Stimulated activated CD8-positive, alpha-beta memory T cell treated with anti-CD3 and anti-CD28 coated beads, Interleukin-4, amount 100 ng/mL, for 1 hour (primary cell): ENCODE data around the gene NISCH.
A peak's percentile ranks its signal among the peaks of the same experiment; 100 is the strongest.
"Not testable (repeated sequence)": the region's sequence is repeated elsewhere in the genome, so short reads cannot be mapped to it uniquely, and the experiment has no call there.

Source experiments
- DNase-seq, 2 donors: peaks; one replicate each; pipeline ENCODE4 v3.0.0-alpha.2; 2020; ENCODE audit warnings: low read depth in 2 of 2, low spot score in 1 of 2

NISCH gene

DNA sequence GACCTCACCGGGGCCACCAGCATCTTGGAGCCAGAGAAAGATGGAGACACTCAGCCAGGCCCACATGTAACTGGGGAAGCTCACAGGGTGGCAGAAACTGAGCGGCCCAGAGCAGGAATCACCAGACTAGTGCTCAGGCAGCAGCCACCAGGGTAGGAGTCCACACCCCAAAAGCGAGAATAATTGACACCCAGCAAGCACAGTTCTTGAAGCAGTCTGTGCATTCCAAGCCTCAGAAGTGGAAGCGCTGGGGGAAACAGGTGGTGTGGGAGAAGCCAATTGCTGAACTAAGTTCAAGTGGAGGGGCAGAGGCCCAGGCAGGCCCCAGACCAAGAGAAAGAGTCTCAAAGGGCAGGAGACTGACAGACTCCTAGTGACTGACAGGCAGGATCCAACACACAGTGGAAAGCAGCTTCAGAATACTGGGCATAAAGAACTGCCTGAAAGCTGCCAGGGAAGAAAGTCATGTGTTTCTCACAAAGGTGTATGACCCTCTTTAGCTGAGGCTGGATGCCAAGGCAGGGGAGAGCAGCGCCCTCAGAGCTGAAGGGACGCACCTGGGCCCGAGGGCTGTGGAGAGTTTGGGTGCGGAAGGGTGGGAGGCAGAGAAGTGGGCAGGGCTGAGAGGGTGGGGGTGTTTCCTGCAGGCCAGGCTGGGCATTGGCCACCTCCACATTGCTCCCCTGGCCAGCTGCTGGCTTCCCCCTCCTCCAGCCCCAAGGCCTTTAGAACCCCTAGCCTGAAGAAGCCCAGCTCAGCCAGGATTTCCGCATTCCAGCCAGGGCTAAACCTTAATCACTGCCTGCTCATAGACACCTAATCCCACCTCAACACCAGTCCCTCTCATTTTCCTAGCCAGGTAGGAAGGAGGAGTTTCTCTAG is 70.5 kb downstream of the NISCH start:
- DNase-seq, result no peak

DNA sequence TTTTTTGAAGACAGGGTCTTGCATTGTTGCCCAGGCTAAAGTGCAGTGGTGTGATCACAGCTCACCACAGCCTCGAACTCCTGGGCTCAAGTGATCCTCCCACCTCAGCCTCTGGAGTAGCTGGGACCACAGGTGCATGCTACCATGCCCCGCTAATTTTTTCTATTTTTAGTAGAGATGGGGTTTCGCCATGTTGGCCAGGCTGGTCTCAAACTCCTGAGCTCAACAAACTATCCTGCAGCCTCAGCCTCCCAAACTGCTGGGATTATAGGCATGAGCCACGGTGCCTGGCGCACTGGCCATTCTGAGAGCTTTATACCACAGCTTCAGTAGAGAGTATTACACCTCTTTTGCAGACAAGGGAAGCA is 71.3 kb downstream of the NISCH start:
- DNase-seq, result not testable (repeated sequence)

DNA sequence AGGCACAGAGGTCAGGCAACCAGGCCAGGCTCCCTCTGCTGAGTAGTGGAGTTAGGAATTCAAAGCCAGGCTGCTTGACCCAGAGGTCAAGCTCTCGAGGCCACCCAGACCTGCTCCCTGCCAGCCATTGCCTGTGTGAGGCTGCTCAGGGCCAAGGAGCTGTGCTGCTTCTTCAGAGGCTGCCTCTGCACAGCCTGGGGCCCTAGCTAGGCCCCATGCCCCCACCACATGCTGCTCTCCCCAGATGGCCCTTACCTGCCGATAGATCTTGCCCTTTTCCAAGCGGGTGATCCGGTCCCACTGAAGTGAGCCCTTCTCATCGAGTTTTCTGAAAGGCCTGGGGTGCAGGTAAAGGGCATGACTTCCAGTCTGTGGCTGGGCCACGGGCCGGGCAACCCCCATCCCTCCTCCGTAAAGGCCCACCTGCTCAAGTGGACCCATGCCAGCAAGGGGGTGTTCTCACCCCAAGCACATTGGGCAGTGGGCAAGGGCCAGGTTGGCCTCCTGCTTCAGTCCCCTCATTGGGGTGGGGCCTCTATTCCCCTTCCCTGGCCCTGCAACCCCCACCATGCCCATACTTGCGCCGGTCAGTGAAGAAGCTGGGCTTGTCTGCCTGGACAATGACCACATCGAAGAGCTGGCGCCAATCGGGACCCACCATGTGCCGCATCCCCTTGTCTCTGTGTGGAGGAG is 71.8 kb downstream of the NISCH start:
- no peak for DNase-seq

- DNase-seq, result no peak
Observed at GRCh38 chr3:52527732-52528585, 72.6 kb downstream of the NISCH start.

- no peak for DNase-seq
Observed at GRCh38 chr3:52528586-52529375, 73.4 kb downstream of the NISCH start.

DNA sequence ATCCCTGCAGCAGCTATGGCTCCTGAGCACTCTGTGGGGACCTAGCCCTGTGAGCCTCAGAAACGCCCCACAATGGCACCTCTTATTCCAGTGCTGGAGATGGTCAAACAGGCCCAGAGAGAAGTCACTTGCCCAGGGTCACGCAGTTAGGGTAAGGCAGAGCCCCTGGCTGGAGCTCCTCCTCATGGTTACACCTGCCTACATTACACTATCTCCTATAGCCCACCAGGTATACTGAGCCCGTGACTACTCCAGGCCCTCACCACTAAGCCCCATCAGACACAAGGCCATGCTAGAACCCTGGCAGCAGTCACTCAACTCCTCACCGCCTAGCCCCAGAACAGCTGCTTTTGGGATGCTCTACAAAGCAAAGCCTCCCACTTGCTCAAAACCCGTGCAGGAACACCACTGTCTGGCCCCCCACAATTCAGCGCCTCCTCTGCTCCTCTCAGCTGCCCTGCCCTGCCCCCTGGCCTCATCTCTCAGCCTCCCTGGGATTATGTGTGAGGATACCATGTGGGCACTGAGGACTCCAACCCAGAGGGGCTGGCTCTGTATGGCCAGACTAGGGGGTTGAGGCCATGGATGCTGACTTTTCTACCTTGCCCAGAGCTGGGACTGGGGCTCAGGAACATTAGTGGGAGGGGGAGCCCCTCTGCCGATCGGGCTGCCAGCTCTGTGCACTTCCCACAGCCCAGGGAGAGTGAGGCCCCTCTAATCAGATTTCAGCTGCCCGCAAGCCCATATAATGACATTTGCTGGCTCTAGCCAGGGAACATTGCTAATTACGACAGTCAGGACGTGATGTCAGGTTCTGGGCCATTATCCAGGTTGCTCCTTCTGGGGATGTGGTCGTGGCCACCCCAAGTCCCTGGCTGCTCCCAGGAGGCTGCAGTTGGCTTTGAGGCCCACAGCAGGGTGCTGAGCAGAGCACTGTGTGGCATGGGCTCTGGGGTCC is 74.3 kb downstream of the NISCH start:
- no peak for DNase-seq

- DNase-seq, result no peak
Observed at GRCh38 chr3:52530918-52531826, 75.8 kb downstream of the NISCH start.

DNA sequence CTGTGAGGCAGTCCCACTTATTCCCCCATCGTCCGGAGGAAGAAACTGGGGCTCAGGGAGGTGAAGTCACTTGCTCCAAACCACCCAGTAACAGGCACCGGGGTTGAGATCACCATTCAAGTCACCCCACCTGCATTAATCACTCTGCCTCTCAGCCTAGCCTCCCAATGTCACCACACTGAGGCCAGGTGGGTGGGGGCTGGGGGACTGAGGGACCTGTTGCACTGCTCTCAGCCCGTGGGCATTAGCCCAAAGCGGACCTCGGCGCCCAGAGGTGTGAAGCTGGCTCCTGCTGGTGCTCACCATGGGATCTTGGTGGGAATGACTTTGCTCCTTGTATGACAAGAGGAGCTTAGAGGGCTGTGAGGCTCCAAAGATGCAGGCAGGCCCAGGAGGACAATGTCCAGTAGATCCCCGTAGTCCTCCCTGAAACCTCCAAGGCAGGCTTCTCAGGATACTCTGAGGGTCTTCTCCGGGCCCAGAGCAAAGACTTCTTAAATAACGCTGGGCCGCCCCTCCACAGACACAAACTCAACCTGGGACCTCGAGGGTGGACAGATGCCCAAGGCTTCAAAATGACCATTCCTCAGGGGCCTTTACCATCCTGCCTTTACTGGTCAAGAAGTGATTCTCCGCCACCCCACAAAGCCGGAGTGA is 76.6 kb downstream of the NISCH start:
- no peak for DNase-seq

- no peak for DNase-seq
Observed at GRCh38 chr3:52532517-52532837, 77.1 kb downstream of the NISCH start.

- DNase-seq, result no peak
Observed at GRCh38 chr3:52532838-52533622, 77.6 kb downstream of the NISCH start.

DNA sequence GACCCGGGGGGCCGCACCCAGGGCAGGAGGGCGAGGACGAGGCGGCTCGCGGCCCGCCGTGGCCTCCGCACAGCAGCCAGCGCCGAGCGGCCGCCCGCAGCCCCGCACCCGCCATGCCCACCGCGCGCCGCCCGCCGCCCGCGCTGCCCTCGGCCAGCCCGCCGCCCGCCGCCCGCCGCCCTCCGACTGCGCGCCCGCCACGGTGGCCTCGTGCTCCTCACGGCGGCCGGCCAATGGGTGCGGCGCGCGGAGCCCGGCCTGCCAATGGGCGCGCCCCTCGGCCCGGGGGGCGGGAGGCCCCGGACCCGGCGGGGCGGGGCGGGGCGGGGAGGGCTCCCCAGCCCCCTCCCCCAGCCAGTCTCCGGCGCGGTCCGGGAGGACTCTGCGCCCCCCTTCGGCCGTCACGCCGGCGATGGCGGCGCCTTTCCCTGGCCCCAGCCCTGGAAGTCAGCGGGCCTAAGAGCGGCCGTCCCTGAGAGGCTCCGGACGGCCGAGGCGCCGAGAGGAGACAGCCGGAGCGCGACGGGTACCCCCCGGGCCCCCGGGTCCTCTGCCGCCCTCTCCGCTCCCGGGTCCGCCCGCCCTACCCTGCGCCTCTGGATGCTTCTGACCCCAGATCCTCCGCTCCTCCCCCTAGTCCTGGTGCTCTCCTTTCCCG is 78.3 kb downstream of the NISCH start, which contains the start of gene NT5DC2:
Gene NT5DC2, minus strand, starts transcription at position 235 of the 658 bp plus-strand sequence. Its CDS starts 120 bp downstream, at position 115.
- DNase-seq, result peak; percentile 20 to 24

DNA sequence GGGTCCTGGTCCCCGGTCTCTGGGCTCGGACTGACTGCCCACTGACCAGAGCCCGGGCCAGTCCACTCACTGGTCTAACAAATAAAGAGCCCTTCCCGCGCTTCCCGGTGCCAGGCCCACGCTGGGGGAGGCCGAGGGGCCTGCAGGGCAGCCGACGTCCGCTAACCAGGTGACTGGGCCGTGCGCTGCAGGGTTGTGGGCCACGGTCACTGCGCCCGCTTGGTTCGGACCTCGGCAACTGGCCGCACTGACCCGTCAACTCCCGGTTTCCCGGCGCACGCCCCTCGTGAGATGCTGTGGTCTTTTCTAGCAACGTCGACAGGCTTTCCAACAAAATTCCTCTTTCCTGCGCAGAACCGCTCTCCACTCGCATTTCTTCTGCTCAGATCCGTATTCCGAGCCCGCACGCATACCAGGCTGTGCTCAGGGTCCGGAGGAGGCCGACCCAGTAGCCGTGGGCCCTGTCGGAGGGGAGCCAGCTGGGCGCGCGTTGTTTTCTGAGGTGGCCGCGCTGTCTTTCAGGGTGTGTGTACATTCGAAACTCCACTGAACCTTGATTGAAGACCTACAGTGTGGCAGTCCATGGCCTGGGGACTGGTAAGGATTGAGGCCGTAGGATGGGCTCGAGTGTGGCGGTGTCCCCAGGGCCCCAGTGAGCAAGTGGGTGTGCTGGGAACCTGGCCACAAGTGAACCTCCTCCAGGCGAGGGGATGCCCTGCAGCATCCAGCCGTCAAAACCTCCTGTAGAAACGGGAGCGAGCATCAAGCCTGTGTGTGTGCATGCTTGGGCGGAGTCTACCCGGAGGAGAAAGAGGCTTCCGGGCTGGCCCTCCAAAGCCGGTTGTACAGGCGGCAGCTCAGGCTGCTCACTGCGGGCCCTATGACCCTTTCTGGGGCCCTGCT is 79.1 kb downstream of the NISCH start:
- DNase-seq, result no peak

DNA sequence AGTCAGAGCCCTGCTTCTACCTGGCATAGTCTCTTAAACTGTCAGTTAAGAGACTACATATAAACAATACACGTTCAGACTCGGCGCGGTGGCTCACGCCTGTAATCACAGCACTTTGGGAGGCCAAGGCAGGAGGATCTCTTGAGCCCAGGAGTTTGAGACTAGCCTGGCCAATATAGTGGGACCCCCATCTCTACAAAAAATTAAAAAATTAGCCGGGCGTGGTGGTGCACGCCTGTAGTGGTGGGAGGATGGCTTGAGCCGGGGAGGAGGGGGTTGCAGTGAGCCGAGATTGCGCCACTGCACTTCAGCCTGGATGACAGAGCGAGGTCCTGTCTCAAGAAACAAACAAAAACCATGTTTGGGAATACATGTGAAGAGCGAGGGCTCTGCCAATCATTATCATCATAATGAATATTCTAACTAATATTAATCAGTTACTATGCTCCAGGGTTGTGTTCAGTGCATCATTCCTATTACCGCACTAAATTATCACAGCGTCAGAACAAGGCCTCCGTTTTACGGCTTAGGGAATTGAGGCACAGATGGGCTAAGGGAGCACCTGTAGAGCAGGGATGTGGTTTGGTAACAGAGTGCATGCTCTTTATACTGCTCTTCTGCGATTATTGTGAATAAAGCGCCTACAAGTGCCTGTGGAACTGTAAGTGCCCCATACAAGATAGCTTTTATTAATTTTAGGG is 80.2 kb downstream of the NISCH start:
- DNase-seq, result no peak

DNA sequence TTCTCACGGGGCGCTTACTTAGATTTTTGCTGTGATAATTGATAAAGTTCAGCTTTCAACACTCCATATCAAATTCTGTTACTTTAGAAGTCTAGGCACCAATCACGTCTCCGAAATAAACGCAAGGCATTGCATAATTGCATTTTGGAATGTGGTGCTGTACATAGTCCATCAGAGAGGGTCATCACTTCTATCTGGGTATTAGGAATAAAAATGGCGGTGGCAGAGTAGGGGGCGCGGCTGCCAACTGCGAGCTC is 80.6 kb downstream of the NISCH start:
- no peak for DNase-seq

DNA sequence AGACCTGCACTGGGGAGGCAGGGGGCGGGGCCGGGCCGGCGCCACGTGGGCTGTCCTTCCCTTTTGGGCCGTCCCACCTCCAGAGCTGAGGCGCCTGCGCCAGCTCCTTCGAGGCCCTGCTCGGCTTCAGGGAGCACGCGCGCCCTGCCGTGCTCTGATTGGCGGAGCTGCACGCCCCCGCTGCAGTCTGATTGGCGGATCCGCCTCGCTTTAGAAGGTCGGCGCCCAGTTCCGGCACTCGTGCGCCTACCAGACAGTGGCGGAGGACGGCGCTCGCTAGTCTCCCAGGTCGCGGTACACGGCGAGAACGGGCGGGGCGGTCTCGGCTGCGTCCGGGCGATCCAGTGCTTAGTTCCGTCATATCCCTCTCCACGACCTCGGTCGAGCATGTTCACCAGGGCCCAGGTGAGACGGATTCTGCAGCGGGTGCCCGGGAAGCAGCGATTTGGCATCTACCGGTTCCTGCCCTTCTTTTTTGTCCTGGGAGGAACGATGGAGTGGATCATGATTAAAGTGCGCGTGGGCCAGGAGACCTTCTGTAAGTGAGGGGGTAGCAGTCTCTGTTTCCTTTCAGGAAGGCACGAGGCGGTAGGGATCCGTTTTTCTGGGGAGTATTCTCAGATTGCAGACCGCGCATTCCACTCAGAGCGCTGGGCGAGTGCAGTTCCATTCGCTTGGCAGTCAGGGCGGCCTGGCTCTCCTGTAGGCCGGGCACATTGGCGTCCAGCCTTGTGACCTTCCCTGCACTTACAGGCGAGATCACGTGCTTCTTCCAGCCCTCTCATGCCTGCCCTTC is 81.2 kb downstream of the NISCH start, which contains the start of gene UQCC5:
Gene UQCC5, plus strand, starts transcription at position 237 of the 796 bp plus-strand sequence. Its CDS starts 151 bp downstream, at position 388.
- peak; percentile 81 to 92 for DNase-seq
